NCI-H2227 treated with DMSO at 0.1 percent for 48 hours (cell line): ENCODE results near the gene SEC61A1.

Experiments
- DNase-seq: peaks from one replicate; lab custom pipeline; 2025; lab: John Stamatoyannopoulos, UW

SEC61A1 gene

DNA sequence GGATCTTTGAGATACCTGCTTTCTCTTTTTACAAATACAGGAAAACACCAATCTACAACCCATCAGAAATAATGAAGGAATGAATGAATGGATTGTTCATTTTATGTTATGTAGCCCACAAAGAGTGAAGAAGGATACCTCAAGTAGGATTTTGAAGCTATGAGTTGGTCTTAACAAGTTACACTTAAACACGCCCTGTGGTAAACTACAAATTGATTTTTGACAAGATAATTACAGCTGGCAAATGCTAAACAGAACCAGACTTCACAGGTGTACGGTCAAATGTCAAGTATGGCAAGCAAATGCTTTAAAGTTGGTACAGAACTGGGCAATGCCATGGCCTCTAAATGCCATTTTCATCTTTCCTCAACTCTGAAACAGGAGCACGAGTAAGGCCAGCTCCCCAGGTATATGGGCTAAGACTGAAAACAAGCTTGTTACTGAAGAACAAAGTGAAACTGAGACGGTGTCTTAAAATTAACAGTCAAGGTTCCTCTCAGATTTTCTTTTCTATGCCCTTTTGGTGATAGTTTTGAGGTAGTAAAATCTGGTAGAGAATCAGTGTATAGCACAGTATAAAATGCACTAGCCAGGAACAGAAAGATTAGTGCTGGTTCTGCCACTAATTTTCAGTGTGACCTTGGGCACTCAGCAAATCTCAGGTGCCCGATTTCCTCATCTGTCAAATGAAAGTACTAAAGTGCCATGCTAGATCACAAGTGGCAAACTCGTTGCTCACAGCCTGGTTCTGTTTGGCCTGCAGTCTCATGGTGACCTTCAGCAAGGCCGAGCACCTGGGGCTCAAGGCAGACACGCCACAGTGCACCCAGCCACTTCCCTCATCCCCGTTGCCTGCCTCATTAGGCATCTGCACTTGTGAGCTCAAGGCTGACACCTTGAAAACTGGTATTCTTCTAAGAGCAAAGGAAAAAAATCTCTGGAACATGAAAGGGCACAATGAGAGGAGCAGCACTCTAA lies 61.9 kb downstream of the SEC61A1 start:
- no peak for DNase-seq
